Loucy (cell line): ENCODE data around the gene PALLD.
"Not testable (repeated sequence)": the region's sequence is repeated elsewhere in the genome, so short reads cannot be mapped to it uniquely, and the experiment has no call there.

Source experiments
- H2AFZ ChIP-seq: fragments of 200-600 bp; sonication (generic); 2 replicates; pipeline ENCODE4 v1.6.0; 2016; ENCODE audit warnings: antibody characterized with exemption, mild to moderate bottlenecking, low read length, moderate library complexity
- H3F3A ChIP-seq: fragments of 200-600 bp; 2 replicates; pipeline ENCODE4 v1.6.0; 2016; ENCODE audit warnings: antibody characterized with exemption, low read depth, mild to moderate bottlenecking
- H3K27me3 ChIP-seq: fragments of 200-600 bp; sonication (generic); 2 replicates; pipeline ENCODE4 v1.6.1; 2014; ENCODE audit warnings: low read length, mild to moderate bottlenecking; ENCODE audit not compliant: insufficient read depth, poor library complexity, severe bottlenecking
- H3K36me3 ChIP-seq: fragments of 200-600 bp; sonication (generic); 2 replicates; pipeline ENCODE4 v1.6.1; 2016; ENCODE audit warnings: low read length; ENCODE audit not compliant: insufficient read depth
- H3K4me1 ChIP-seq: fragments of 200-600 bp; sonication (generic); 2 replicates; pipeline ENCODE4 v1.5.1; 2014; ENCODE audit warnings: low read length, mild to moderate bottlenecking; ENCODE audit not compliant: insufficient read depth, poor library complexity, severe bottlenecking
- H3K4me2 ChIP-seq: fragments of 200-600 bp; sonication (generic); 2 replicates; pipeline ENCODE4 v1.6.0; 2014; ENCODE audit warnings: antibody characterized with exemption, low read length, low read depth, mild to moderate bottlenecking; ENCODE audit not compliant: poor library complexity, severe bottlenecking
- H3K4me3 ChIP-seq: fragments of 200-600 bp; sonication (generic); 2 replicates; pipeline ENCODE4 v1.5.1; 2014; ENCODE audit warnings: low read length, mild to moderate bottlenecking, mixed read lengths; ENCODE audit not compliant: poor library complexity, severe bottlenecking
- H3K79me2 ChIP-seq: fragments of 200-600 bp; sonication (generic); 2 replicates; pipeline ENCODE4 v1.6.1; 2014; ENCODE audit warnings: low read length; ENCODE audit not compliant: insufficient read depth
- H3K9ac ChIP-seq: fragments of 200-600 bp; sonication (generic); 2 replicates; pipeline ENCODE4 v1.6.0; 2014; ENCODE audit warnings: mild to moderate bottlenecking, low read depth, low read length, moderate library complexity; ENCODE audit not compliant: poor library complexity, severe bottlenecking
- H3K9me2 ChIP-seq: fragments of 200-600 bp; sonication (generic); replicated peaks from 2 replicates; pipeline ENCODE4 v1.6.1; 2016; ENCODE audit warnings: low read depth, low read length, mixed read lengths
- H3K9me3 ChIP-seq: fragments of 200-600 bp; sonication (generic); 2 replicates; pipeline ENCODE4 v1.6.1; 2014; ENCODE audit warnings: mild to moderate bottlenecking, antibody characterized with exemption, low read length, low read depth; ENCODE audit not compliant: insufficient read depth
- H4K20me1 ChIP-seq: fragments of 200-600 bp; sonication (generic); 2 replicates; pipeline ENCODE4 v1.6.0; 2014; ENCODE audit warnings: antibody characterized with exemption, low read length, mild to moderate bottlenecking; ENCODE audit not compliant: insufficient read depth, poor library complexity, severe bottlenecking
- EZH2phosphoT487 ChIP-seq: fragments of 200-600 bp; IDR thresholded peaks from 2 replicates; pipeline ENCODE4 v1.6.1; 2018; ENCODE audit warnings: antibody characterized with exemption, mild to moderate bottlenecking, moderate library complexity, borderline replicate concordance
- TF ChIP-seq, protein P1 (sequence below): fragments of 200-600 bp; sonication (generic); conservative IDR thresholded peaks from 2 replicates; pipeline ENCODE4 v1.5.1; 2014; ENCODE audit warnings: mild to moderate bottlenecking, antibody characterized with exemption, low read length

PALLD gene

DNA sequence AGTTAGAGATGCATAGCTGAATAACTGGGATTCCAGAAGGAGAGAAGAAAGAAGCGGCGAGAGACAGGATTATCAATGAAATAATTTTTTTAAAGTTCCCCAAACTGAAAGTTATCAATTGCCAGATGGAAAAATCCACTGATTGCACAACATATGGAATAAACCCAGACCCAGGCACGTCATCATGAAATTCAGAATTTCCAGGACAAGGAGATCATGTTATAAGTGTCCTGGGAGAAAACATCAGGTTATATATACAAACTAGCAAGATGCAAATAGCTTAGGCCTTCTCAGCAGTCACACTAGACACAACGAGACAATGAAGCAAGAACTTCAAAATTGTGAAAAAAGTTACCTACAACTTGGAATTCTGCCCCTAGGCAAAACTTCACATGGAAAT lies 200.0 kb downstream of the PALLD start:
- TF ChIP-seq, protein P1, sequence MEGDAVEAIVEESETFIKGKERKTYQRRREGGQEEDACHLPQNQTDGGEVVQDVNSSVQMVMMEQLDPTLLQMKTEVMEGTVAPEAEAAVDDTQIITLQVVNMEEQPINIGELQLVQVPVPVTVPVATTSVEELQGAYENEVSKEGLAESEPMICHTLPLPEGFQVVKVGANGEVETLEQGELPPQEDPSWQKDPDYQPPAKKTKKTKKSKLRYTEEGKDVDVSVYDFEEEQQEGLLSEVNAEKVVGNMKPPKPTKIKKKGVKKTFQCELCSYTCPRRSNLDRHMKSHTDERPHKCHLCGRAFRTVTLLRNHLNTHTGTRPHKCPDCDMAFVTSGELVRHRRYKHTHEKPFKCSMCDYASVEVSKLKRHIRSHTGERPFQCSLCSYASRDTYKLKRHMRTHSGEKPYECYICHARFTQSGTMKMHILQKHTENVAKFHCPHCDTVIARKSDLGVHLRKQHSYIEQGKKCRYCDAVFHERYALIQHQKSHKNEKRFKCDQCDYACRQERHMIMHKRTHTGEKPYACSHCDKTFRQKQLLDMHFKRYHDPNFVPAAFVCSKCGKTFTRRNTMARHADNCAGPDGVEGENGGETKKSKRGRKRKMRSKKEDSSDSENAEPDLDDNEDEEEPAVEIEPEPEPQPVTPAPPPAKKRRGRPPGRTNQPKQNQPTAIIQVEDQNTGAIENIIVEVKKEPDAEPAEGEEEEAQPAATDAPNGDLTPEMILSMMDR, result no peak
- no peak for TF ChIP-seq EZH2phosphoT487
- Histone ChIP-seq H3F3A (no peaks in the 10 kb centered on the region), H3K36me3 (no peaks in the 10 kb centered on the region), H2AFZ (no peak overlapping the region), H3K4me1 (no peaks in the 10 kb centered on the region), H3K4me2 (no peak overlapping the region), H3K9me3 (no peaks in the 10 kb centered on the region), H3K79me2 (no peaks in the 10 kb centered on the region), H3K4me3 (no peak overlapping the region), H4K20me1 (no peaks in the 10 kb centered on the region), H3K27me3 (no peaks in the 10 kb centered on the region), H3K9ac (no peak overlapping the region), H3K9me2 (no peaks in the 10 kb centered on the region)

DNA sequence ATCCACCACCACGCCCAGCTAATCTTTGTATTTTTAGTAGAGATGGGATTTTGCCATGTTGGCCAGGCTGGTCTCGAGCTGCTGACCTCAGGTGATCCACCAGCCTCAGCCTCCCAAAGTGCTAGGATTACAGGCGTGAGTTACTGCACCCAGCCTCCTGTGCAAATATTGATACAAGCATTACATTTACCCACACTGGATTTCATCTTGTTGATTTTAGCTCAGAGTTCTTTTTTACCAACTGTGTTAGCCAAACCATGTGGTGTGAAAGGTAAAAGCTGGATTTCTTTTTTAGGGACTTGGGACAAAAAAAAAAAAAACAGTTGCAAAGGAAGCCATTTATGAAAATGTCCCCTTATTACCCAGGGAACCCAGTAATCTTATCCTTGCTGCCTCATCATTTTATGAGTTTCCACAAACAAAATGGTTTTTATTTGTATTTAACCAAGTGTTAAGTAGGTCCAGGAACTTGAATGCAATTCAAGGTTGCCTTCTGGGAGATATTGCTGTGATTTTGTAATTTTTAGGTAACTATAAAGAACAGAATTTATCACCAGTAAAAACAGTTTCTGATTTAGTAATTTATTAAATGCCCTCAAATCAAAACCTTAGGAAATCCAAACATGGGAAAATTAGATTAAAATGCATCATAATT lies 202.5 kb downstream of the PALLD start:
- no peak overlapping the region for H3K9ac ChIP-seq
- TF ChIP-seq, protein P1, result no peak
- TF ChIP-seq EZH2phosphoT487, result no peak
- no peaks in the 10 kb centered on the region for H3K4me1 ChIP-seq
- no peaks in the 10 kb centered on the region for H3K36me3 ChIP-seq
- H3K79me2 ChIP-seq, result no peaks in the 10 kb centered on the region
- H3K27me3 ChIP-seq, result no peaks in the 10 kb centered on the region
- H4K20me1 ChIP-seq, result no peaks in the 10 kb centered on the region
- no peaks in the 10 kb centered on the region for H3K9me3 ChIP-seq
- no peak overlapping the region for H2AFZ ChIP-seq
- no peaks in the 10 kb centered on the region for H3K9me2 ChIP-seq
- no peaks in the 10 kb centered on the region for H3F3A ChIP-seq
- no peak overlapping the region for H3K4me2 ChIP-seq
- H3K4me3 ChIP-seq, result no peak overlapping the region

DNA sequence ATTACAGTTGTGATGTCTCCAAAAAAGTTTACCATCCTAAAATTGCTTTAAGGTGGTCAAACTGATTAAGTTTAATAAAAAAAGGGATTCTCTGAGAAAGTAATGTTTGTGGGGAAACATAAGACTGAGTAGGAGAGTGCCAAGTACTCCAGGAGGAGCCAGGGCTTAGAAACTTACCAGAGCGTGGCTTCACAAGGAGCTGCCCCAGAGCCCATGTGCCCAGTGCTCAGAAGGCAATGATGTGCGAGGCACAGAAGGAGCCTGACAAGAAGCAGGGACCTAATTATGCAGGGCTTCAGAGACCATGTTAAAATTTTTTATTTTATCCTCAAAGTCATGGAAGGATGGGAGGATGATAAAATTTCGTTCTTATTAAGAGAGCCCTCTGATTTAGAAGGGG lies 204.2 kb downstream of the PALLD start:
- Histone ChIP-seq H3K79me2 (no peaks in the 10 kb centered on the region), H3K36me3 (no peaks in the 10 kb centered on the region), H3K4me1 (no peaks in the 10 kb centered on the region), H3K9me2 (no peaks in the 10 kb centered on the region), H3K4me2 (no peak overlapping the region), H3K9me3 (no peaks in the 10 kb centered on the region), H3F3A (no peaks in the 10 kb centered on the region), H4K20me1 (no peaks in the 10 kb centered on the region), H3K27me3 (no peaks in the 10 kb centered on the region), H3K9ac (no peak overlapping the region), H3K4me3 (no peak overlapping the region), H2AFZ (no peak overlapping the region)
- TF ChIP-seq, protein P1, result no peak
- no peak for TF ChIP-seq EZH2phosphoT487

DNA sequence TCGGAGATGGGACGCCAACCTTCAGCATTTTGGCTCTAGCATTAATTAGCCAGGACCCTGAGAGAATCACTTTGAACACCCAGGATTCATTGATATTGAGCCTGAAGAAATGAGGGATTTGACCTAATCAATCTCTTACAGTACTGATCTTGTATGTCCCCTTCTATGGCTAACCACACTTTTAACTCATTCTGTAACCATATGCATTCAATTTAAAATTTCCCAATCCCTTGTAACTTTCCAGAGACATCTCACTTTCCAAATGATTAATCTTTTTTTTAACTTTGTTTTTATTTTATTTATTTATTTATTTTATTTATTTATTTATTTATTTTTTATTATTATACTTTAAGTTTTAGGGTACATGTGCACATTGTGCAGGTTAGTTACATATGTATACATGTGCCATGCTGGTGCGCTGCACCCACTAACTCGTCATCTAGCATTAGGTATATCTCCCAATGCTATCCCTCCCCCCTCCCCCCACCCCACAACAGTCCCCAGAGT lies 205.8 kb downstream of the PALLD start:
- not testable (repeated sequence) for H3K4me1 ChIP-seq, H3F3A ChIP-seq, H3K4me2 ChIP-seq, H3K79me2 ChIP-seq, H4K20me1 ChIP-seq, H3K36me3 ChIP-seq, H3K4me3 ChIP-seq, H3K9ac ChIP-seq, H2AFZ ChIP-seq, H3K9me3 ChIP-seq, H3K9me2 ChIP-seq, H3K27me3 ChIP-seq
